H7 (cell line): ENCODE results near the gene SPOCK1. TPM values are rescaled to one million over a fixed set of nuclear protein-coding genes. Genes with fewer than 3 reads are reported as not detected.
"Not testable (repeated sequence)": the region's sequence is repeated elsewhere in the genome, so short reads cannot be mapped to it uniquely, and the experiment has no call there.

Source experiments
- DNase-seq: peaks from one replicate; pipeline ENCODE4 v3.0.0; 2012
- H3K27me3 ChIP-seq: 2 replicates; pipeline ENCODE4 v1.6.0; 2011; ENCODE audit warnings: mild to moderate bottlenecking, low read length; ENCODE audit not compliant: control insufficient read depth, insufficient read depth
- H3K36me3 ChIP-seq: replicated peaks from 2 replicates; pipeline ENCODE4 v1.5.1; 2011; ENCODE audit warnings: low read length; ENCODE audit not compliant: control insufficient read depth, insufficient read depth
- H3K4me3 ChIP-seq: 2 replicates; pipeline ENCODE4 v1.5.1; 2011; ENCODE audit warnings: low read depth, mild to moderate bottlenecking, control low read depth, low read length, moderate library complexity; ENCODE audit not compliant: insufficient read depth
- total RNA-seq: library from RNA; depleted of rRNA; stranded (reverse); fragments of >200 nt; shearing (Covaris generic); gene quantifications from 2 replicates; pipeline ENCODE4 v1.2.3, GENCODE V29; 2014

The SPOCK1 gene
- total RNA-seq, 1 experiment from 2014 or later = 1.4 TPM

- Histone ChIP-seq H3K27me3 (no peaks in the 10 kb centered on the region), H3K4me3 (no peak overlapping the region)
- no peak for DNase-seq
Observed at GRCh38 chr5:137273511-137273910, 225.6 kb downstream of the SPOCK1 start.

GRCh38 chr5:137272831-137273230 lies 226.3 kb downstream of the SPOCK1 start:
- no peaks in the 10 kb centered on the region for H3K36me3 ChIP-seq
- no peak overlapping the region for H3K4me3 ChIP-seq
- DNase-seq = no peak
- no peaks in the 10 kb centered on the region for H3K27me3 ChIP-seq

More at GRCh38 chr5:137273511-137273910, 225.6 kb downstream of the SPOCK1 start:
- no peaks in the 10 kb centered on the region for H3K36me3 ChIP-seq

GRCh38 chr5:137269946-137270345 lies 229.2 kb downstream of the SPOCK1 start:
- Histone ChIP-seq H3K36me3 (no peaks in the 10 kb centered on the region), H3K27me3 (no peaks in the 10 kb centered on the region), H3K4me3 (no peak overlapping the region)
- DNase-seq = no peak

GRCh38 chr5:137269274-137269673 lies 229.9 kb downstream of the SPOCK1 start:
- Histone ChIP-seq H3K27me3 (no peaks in the 10 kb centered on the region), H3K36me3 (no peaks in the 10 kb centered on the region), H3K4me3 (no peak overlapping the region)
- DNase-seq = no peak

GRCh38 chr5:137268646-137269045 lies 230.5 kb downstream of the SPOCK1 start:
- H3K27me3 ChIP-seq = no peaks in the 10 kb centered on the region
- DNase-seq = no peak
- no peak overlapping the region for H3K4me3 ChIP-seq
- no peaks in the 10 kb centered on the region for H3K36me3 ChIP-seq

- Histone ChIP-seq H3K4me3 (no peak overlapping the region), H3K36me3 (no peaks in the 10 kb centered on the region), H3K27me3 (no peaks in the 10 kb centered on the region)
- DNase-seq = no peak
Observed at GRCh38 chr5:137266186-137266585, 232.9 kb downstream of the SPOCK1 start.

- no peak overlapping the region for H3K4me3 ChIP-seq
- no peaks in the 10 kb centered on the region for H3K36me3 ChIP-seq
- no peaks in the 10 kb centered on the region for H3K27me3 ChIP-seq
- DNase-seq = no peak
Observed at GRCh38 chr5:137265457-137265856, 233.7 kb downstream of the SPOCK1 start.

- Histone ChIP-seq H3K36me3 (no peaks in the 10 kb centered on the region), H3K4me3 (no peak overlapping the region), H3K27me3 (no peaks in the 10 kb centered on the region)
- DNase-seq = no peak
Observed at GRCh38 chr5:137264573-137264972, 234.6 kb downstream of the SPOCK1 start.

GRCh38 chr5:137264041-137264440 lies 235.1 kb downstream of the SPOCK1 start:
- H3K27me3 ChIP-seq = no peaks in the 10 kb centered on the region
- H3K4me3 ChIP-seq = no peak overlapping the region
- DNase-seq = no peak
- H3K36me3 ChIP-seq = no peaks in the 10 kb centered on the region

GRCh38 chr5:137263371-137264005 lies 235.6 kb downstream of the SPOCK1 start:
- Histone ChIP-seq H3K27me3 (no peaks in the 10 kb centered on the region), H3K36me3 (no peaks in the 10 kb centered on the region), H3K4me3 (no peak overlapping the region)
- DNase-seq = no peak

GRCh38 chr5:137262818-137263217 lies 236.3 kb downstream of the SPOCK1 start:
- H3K4me3 ChIP-seq = no peak overlapping the region
- no peaks in the 10 kb centered on the region for H3K27me3 ChIP-seq
- no peak for DNase-seq
- H3K36me3 ChIP-seq = no peaks in the 10 kb centered on the region

GRCh38 chr5:137260820-137261695 lies 238.1 kb downstream of the SPOCK1 start:
- H3K27me3 ChIP-seq = no peaks in the 10 kb centered on the region
- H3K4me3 ChIP-seq = no peak overlapping the region
- H3K36me3 ChIP-seq = no peaks in the 10 kb centered on the region
- DNase-seq = no peak

- not testable (repeated sequence) for H3K4me3 ChIP-seq, H3K36me3 ChIP-seq, DNase-seq, H3K27me3 ChIP-seq
Observed at GRCh38 chr5:137259115-137259514, 240.0 kb downstream of the SPOCK1 start.

- H3K36me3 ChIP-seq = no peaks in the 10 kb centered on the region
- no peak overlapping the region for H3K4me3 ChIP-seq
- no peaks in the 10 kb centered on the region for H3K27me3 ChIP-seq
- DNase-seq = no peak
Observed at GRCh38 chr5:137254119-137255090, 244.7 kb downstream of the SPOCK1 start.
